IMR-90 (cell line): ENCODE measurements around the gene PSMB1. TPM values are rescaled to one million over a fixed set of nuclear protein-coding genes. Genes with fewer than 3 reads are reported as not detected.

Experiments used
- ATAC-seq: fragments of 200-7000 bp; cut with Tn5 transposase; 2 replicates; pipeline ENCODE4 v1.9.1; 2020; ENCODE audit warnings: low read depth, mild to moderate bottlenecking, moderate library complexity
- BruUV-seq: library from RNA; stranded (reverse); fragments of 400-500 nt; replicated peaks from 2 replicates; lab custom pipeline; 2021; lab: Mats Ljungman, UMichigan
- CTCF ChIA-PET: fragments of 300-600 bp; formaldehyde crosslinking; extraction: SDS; loops from one replicate; lab custom pipeline; 2021; ENCODE audit warnings: antibody characterized with exemption; lab: Yijun Ruan, JAX
- POLR2A ChIA-PET: fragments of 300-600 bp; sonication (Branson Sonifier 250); formaldehyde crosslinking; loops from one replicate; lab custom pipeline; 2022; ENCODE audit warnings: antibody characterized with exemption; ENCODE audit not compliant: unreplicated experiment; lab: Charles Lee
- DNase-seq: peaks from one replicate; pipeline ENCODE4 v3.0.0; 2013
- H2AFZ ChIP-seq: replicated peaks from 2 replicates; pipeline ENCODE3; 2013; ENCODE audit warnings: low read length, mild to moderate bottlenecking; ENCODE audit not compliant: poor library complexity
- H2AK5ac ChIP-seq: 2 replicates; pipeline ENCODE4 v1.6.1; 2013; ENCODE audit warnings: low read depth, low read length, inconsistent platforms
- H2AK9ac ChIP-seq: replicated peaks from 2 replicates; pipeline ENCODE3; 2013; ENCODE audit warnings: mild to moderate bottlenecking, low read depth, low read length, moderate library complexity; ENCODE audit not compliant: poor library complexity
- H2BK120ac ChIP-seq: 2 replicates; pipeline ENCODE4 v1.6.1; 2013; ENCODE audit warnings: low read depth, low read length, inconsistent platforms
- H2BK15ac ChIP-seq: 3 replicates; pipeline ENCODE4 v1.6.1; 2013; ENCODE audit warnings: low read depth, low read length, inconsistent platforms
- H2BK20ac ChIP-seq: 2 replicates; pipeline ENCODE4 v1.6.1; 2013; ENCODE audit warnings: low read depth, mild to moderate bottlenecking, inconsistent platforms, low read length, moderate library complexity
- H2BK5ac ChIP-seq: 2 replicates; pipeline ENCODE4 v1.6.1; 2013; ENCODE audit warnings: mild to moderate bottlenecking, low read depth, low read length, inconsistent platforms; ENCODE audit not compliant: poor library complexity, severe bottlenecking
- H3K14ac ChIP-seq: replicated peaks from 2 replicates; pipeline ENCODE4 v1.6.1; 2013; ENCODE audit warnings: low read depth, low read length, inconsistent platforms
- H3K18ac ChIP-seq: 2 replicates; pipeline ENCODE4 v1.6.1; 2013; ENCODE audit warnings: low read depth, low read length, control low read depth
- H3K23ac ChIP-seq: 2 replicates; pipeline ENCODE4 v1.6.1; 2013; ENCODE audit warnings: low read depth, low read length, inconsistent platforms
- H3K27ac ChIP-seq: 2 replicates; pipeline ENCODE4 v1.5.1; 2013; ENCODE audit warnings: mild to moderate bottlenecking, control low read depth, low read length; ENCODE audit not compliant: insufficient read depth
- H3K27me3 ChIP-seq: 2 replicates; pipeline ENCODE4 v1.6.1; 2013; ENCODE audit warnings: low read length; ENCODE audit not compliant: control insufficient read depth, insufficient read depth
- H3K36me3 ChIP-seq: 2 replicates; pipeline ENCODE4 v1.6.1; 2013; ENCODE audit warnings: low read length, mixed read lengths; ENCODE audit not compliant: control insufficient read depth, insufficient read depth
- H3K4ac ChIP-seq: 2 replicates; pipeline ENCODE4 v1.6.1; 2013; ENCODE audit warnings: low read depth, low read length, inconsistent platforms
- H3K4me1 ChIP-seq: 2 replicates; pipeline ENCODE4 v1.6.1; 2013; ENCODE audit warnings: low read length, mixed read lengths; ENCODE audit not compliant: control insufficient read depth, insufficient read depth
- H3K4me2 ChIP-seq: 2 replicates; pipeline ENCODE4 v1.6.1; 2013; ENCODE audit warnings: low read depth, mild to moderate bottlenecking, control low read depth, low read length, moderate library complexity
- H3K4me3 ChIP-seq: 2 replicates; pipeline ENCODE4 v1.5.1; 2013; ENCODE audit warnings: low read depth, mild to moderate bottlenecking, control low read depth, low read length, moderate library complexity; ENCODE audit not compliant: insufficient read depth
- H3K56ac ChIP-seq: 2 replicates; pipeline ENCODE4 v1.6.1; 2013; ENCODE audit warnings: low read length, inconsistent platforms; ENCODE audit not compliant: insufficient read depth; ENCODE audit errors: extremely low read depth
- H3K79me1 ChIP-seq, 2 experiments: 2 replicates each; pipeline ENCODE4 v1.6.1; 2013; ENCODE audit warnings: low read length in 2 of 2, inconsistent platforms in 1 of 2, low read depth in 1 of 2
- H3K9ac ChIP-seq: 2 replicates; pipeline ENCODE4 v1.6.1; 2013; ENCODE audit warnings: low read depth, low read length, control low read depth
- H3K9me1 ChIP-seq: 2 replicates; pipeline ENCODE4 v1.6.1; 2013; ENCODE audit warnings: low read length, inconsistent platforms; ENCODE audit not compliant: insufficient read depth
- H3K9me3 ChIP-seq: 2 replicates; pipeline ENCODE4 v1.6.1; 2013; ENCODE audit warnings: low read length; ENCODE audit not compliant: control insufficient read depth, insufficient read depth
- H4K20me1 ChIP-seq: 2 replicates; pipeline ENCODE4 v1.6.1; 2013; ENCODE audit warnings: low read length, inconsistent platforms; ENCODE audit not compliant: insufficient read depth
- H4K5ac ChIP-seq: 2 replicates; pipeline ENCODE4 v1.6.1; 2013; ENCODE audit warnings: mild to moderate bottlenecking, low read depth, low read length, control low read depth
- H4K8ac ChIP-seq, 2 experiments: 2 replicates each; pipeline ENCODE4 v1.6.1; 2013; ENCODE audit warnings: low read depth in 2 of 2, low read length in 2 of 2, control low read depth in 1 of 2, inconsistent platforms in 1 of 2
- H4K91ac ChIP-seq: 2 replicates; pipeline ENCODE4 v1.6.1; 2013; ENCODE audit warnings: low read depth, low read length, inconsistent platforms; ENCODE audit not compliant: insufficient read depth
- BHLHE40 ChIP-seq: fragments of 150-350 bp; IDR thresholded peaks from 2 replicates; pipeline ENCODE4 v1.6.1; 2016; ENCODE audit warnings: mild to moderate bottlenecking, low read depth, low read length
- CHD1 ChIP-seq: IDR thresholded peaks from 2 replicates; pipeline ENCODE4 v1.6.1; 2012; ENCODE audit warnings: low read depth, low read length, improper control_type of control experiment
- MAFK ChIP-seq: IDR thresholded peaks from 2 replicates; pipeline ENCODE4 v1.6.1; 2012; ENCODE audit warnings: low read depth, low read length, improper control_type of control experiment
- MXI1 ChIP-seq: IDR thresholded peaks from 2 replicates; pipeline ENCODE4 v1.6.1; 2012; ENCODE audit warnings: low read depth, mild to moderate bottlenecking, low read length, moderate library complexity, borderline replicate concordance
- NFE2L2 ChIP-seq: fragments of 150-350 bp; IDR thresholded peaks from 2 replicates; pipeline ENCODE4 v1.6.1; 2016; ENCODE audit warnings: low read depth, mild to moderate bottlenecking, low read length
- SMC3 ChIP-seq: fragments of 150-350 bp; IDR thresholded peaks from 2 replicates; pipeline ENCODE4 v1.6.1; 2016; ENCODE audit warnings: low read depth, mild to moderate bottlenecking, antibody characterized with exemption, low read length, moderate library complexity
- WGBS, 2 experiments: methylation state at CpG; one replicate each; pipeline versions ENCODE4 v1.1.5 to v1.1.7; 2013; ENCODE audit warnings: missing lambda C conversion rate in 2 of 2; ENCODE audit not compliant: insufficient read length in 1 of 2; ENCODE audit errors: extremely low coverage in 2 of 2; 5-methylcytosine and 5-hydroxymethylcytosine counted together
- dilution Hi-C: fragments of 300-500 bp; cut with HindIII; formaldehyde crosslinking; loops from one replicate; pipeline ENCODE4 v1.14.3; 2018; ENCODE audit warnings: low sequenced_read_pairs; ENCODE audit not compliant: unreplicated experiment
- in situ Hi-C: fragments of 300-500 bp; cut with MboI; formaldehyde crosslinking; loops from 3 replicates; pipeline ENCODE4 v1.14.3; 2019; ENCODE audit warnings: low sequenced_read_pairs, inconsistent platforms, mixed read lengths
- intact Hi-C: fragments of 100-400 bp; cut with micrococcal nuclease; formaldehyde crosslinking; loops from 2 replicates; pipeline ENCODE4 v1.10.0; 2022
- polyA plus RNA-seq, 3 experiments: library from polyadenylated mRNA; depleted of rRNA; stranded (reverse); fragments of >200 nt; gene quantifications; 2 replicates each; pipeline ENCODE4 v1.2.3, GENCODE V29; 2012; ENCODE audit warnings: low replicate concordance in 1 of 3
- total RNA-seq: library from RNA; depleted of rRNA; stranded (reverse); fragments of >200 nt; gene quantifications from 2 replicates; pipeline ENCODE4 v1.2.3, GENCODE V29; 2012
- TF ChIP-seq, protein P1 (sequence below): conservative IDR thresholded peaks from 2 replicates; pipeline ENCODE4 v1.5.1; 2012; ENCODE audit warnings: mild to moderate bottlenecking, low read depth, low read length, improper control_type of control experiment
- TF ChIP-seq, protein P2 (sequence below): fragments of 150-350 bp; IDR thresholded peaks from 2 replicates; pipeline ENCODE4 v1.6.1; 2017; ENCODE audit warnings: mild to moderate bottlenecking, antibody characterized with exemption, low read length, low read depth

PSMB1 gene
- total and polyA plus RNA-seq, 2 of the 4 experiments (the other 2 are of a cell fraction): 450 to 508 TPM

DNA sequence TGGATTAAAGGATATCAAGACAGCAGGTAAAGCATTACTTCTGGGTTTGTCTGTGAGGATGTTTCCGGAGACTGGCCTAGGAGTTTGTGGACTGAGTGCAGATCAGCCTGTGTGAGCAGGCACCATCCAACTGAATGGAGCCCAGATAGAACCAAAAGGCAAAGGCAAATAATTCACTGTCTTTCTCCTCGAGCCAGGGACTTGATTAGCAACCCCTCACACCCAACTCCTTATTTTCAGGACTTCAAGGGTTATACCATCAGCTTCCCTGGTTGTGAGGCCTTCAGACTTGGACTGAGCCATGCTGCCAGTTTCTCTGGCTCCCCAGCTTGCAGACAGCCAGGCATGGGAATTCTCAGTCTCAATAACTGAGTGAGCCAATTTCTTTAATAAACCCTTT lies 19.3 kb downstream of the PSMB1 start:
- Histone ChIP-seq H3K23ac (no peak overlapping the region), H3K14ac (no peak overlapping the region), H4K91ac (no peak overlapping the region), H3K4me1 (peaks cover 6% of the 10 kb centered on the region), H2AK5ac (no peak overlapping the region), H3K9me1 (no peaks in the 10 kb centered on the region), H4K5ac (no peak overlapping the region), H4K20me1 (peaks cover 6% of the 10 kb centered on the region), H3K9ac (no peak overlapping the region), H3K27ac (no peak overlapping the region), H3K27me3 (no peaks in the 10 kb centered on the region), H3K36me3 (peaks cover 32% of the 10 kb centered on the region), H2AK9ac (no peak overlapping the region), H3K18ac (no peak overlapping the region), H3K9me3 (no peaks in the 10 kb centered on the region), H3K79me1 (peaks cover 19% of the 10 kb centered on the region in 2 experiments; a peak in 3 of 4 replicates), H3K56ac (no peak overlapping the region), H3K4ac (no peak overlapping the region), H2BK5ac (no peak overlapping the region), H2BK20ac (no peak overlapping the region), H3K4me3 (no peak overlapping the region), H2BK120ac (no peak overlapping the region), H3K4me2 (no peak overlapping the region), H4K8ac (no peak overlapping the region), H2AFZ (no peak overlapping the region), H2BK15ac (no peak overlapping the region)
- BruUV-seq: no TSS peak
- 100% methylated on average over 1 of the region's 2 CpGs; no CpG with 5 or more reads in 1 of the 2 experiments for WGBS, 2 experiments
- ATAC-seq (no peak), DNase-seq (no peak)
- POLR2A ChIA-PET: no interaction called here
- dilution Hi-C loops (no loop called here), in situ Hi-C loops (loop anchor here (10.0 kb wide), 1 partner anchor 819 kb away; no protein-coding TSS in a partner anchor), intact Hi-C loops (loop anchor here (5.0 kb wide), 3 partner anchors 241 to 1636 kb away; partner anchors contain the start of genes DLL1 and PHF10)
- CTCF ChIA-PET: interaction anchor here (0.6 to 1.0 kb wide), 3 partner anchors 8 to 702 kb away, joined by 3 read pairs; no protein-coding TSS in a partner anchor
- TF ChIP-seq, protein P1, sequence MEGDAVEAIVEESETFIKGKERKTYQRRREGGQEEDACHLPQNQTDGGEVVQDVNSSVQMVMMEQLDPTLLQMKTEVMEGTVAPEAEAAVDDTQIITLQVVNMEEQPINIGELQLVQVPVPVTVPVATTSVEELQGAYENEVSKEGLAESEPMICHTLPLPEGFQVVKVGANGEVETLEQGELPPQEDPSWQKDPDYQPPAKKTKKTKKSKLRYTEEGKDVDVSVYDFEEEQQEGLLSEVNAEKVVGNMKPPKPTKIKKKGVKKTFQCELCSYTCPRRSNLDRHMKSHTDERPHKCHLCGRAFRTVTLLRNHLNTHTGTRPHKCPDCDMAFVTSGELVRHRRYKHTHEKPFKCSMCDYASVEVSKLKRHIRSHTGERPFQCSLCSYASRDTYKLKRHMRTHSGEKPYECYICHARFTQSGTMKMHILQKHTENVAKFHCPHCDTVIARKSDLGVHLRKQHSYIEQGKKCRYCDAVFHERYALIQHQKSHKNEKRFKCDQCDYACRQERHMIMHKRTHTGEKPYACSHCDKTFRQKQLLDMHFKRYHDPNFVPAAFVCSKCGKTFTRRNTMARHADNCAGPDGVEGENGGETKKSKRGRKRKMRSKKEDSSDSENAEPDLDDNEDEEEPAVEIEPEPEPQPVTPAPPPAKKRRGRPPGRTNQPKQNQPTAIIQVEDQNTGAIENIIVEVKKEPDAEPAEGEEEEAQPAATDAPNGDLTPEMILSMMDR: no peak
- TF ChIP-seq SMC3: no peak
- TF ChIP-seq CHD1: no peak
- TF ChIP-seq MXI1: no peak
- no peak for TF ChIP-seq NFE2L2
- no peak for TF ChIP-seq MAFK
- TF ChIP-seq, protein P2, sequence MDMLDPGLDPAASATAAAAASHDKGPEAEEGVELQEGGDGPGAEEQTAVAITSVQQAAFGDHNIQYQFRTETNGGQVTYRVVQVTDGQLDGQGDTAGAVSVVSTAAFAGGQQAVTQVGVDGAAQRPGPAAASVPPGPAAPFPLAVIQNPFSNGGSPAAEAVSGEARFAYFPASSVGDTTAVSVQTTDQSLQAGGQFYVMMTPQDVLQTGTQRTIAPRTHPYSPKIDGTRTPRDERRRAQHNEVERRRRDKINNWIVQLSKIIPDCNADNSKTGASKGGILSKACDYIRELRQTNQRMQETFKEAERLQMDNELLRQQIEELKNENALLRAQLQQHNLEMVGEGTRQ: no peak
- no peak for TF ChIP-seq BHLHE40
